NCI-H345 (cell line): Measurements from ENCODE around the gene KIAA1328.
"Not testable (repeated sequence)": the region's sequence is repeated elsewhere in the genome, so short reads cannot be mapped to it uniquely, and the experiment has no call there.

Source experiments
- DNase-seq: peaks from one replicate; lab custom pipeline; 2025; lab: John Stamatoyannopoulos, UW

KIAA1328 gene

GRCh38 chr18:36828630-36829361 is at the start of gene KIAA1328, which contains the start of gene TPGS2:
KIAA1328 (plus strand) TSS chr18:36829127; CDS start chr18:36829139, 12 bp downstream.
TPGS2 (minus strand) TSS chr18:36829002; CDS start chr18:36828767, 235 bp downstream.
- peak; percentile 93 for DNase-seq

- no peak for DNase-seq
Observed at GRCh38 chr18:36780748-36781147, 48.2 kb upstream of the KIAA1328 start.

DNA sequence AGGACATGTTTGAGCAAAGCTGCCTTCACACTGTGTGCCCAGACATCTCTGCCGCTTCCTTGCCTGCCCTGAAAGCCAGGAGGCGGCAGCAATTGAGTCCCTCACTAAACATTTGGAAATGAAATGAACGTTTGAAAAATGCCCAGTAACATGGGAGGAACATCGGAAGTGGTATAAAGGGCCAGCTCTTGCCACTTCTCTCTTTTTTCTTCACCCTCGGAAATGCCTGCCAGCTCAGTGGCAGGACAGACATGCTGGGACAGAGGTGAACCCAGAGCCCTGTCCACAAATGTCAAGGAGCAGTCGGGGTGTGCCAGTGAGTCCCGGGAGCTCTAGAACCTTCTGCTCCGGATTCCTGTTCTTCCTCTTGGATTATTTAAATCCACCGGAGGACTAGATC is 46.2 kb upstream of the KIAA1328 start:
- no peak for DNase-seq

DNA sequence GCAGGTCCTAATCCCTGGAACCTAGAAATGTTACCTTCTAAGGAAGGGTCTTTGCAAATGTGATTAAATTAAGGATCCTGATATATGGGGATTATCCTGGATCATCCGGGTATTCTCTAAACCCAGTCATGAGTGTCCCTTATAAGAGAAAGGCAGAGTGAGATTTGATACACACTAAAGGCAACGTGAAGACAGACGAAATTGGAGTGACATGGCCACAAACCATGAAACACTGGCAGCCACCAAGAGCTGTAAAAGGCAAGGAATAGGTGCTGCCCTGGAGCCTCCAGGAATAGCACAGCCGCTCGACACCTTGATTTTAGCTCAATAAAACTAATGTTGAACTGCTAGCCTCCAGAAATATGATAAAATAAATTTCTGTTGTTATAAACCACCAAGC is 45.1 kb upstream of the KIAA1328 start:
- DNase-seq = no peak

- no peak for DNase-seq
Observed at GRCh38 chr18:36786686-36787085, 42.2 kb upstream of the KIAA1328 start.

DNA sequence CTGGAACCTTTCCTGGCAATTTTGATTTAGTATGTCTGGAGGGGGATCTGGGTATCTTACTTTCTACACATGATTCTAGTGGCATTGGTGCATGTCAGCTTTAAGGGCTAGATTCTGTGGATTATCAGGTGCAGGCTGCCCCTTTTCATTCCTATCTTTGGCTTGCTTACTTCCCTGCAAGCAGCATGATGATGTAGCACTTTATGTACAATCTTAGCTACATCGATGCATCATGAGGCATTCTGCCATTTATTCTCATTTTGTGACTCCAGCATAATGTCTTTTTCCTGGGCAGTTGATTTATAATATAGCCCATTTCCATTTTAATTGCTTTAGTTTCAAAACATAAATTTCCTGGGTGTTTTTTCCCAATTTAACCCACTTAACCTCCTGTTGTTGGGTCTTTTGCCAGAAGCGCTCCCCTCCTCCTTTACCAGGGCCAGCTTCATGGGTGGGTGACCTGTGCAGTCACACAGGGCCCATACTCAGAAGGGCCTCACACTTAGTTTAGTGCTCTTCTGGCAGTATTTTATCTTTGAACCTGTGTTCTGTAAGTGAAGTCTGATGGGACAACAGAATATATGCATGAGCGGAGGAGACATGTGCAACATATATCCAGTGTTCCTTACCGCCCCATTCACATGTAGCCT is 36.2 kb upstream of the KIAA1328 start:
- no peak for DNase-seq

DNA sequence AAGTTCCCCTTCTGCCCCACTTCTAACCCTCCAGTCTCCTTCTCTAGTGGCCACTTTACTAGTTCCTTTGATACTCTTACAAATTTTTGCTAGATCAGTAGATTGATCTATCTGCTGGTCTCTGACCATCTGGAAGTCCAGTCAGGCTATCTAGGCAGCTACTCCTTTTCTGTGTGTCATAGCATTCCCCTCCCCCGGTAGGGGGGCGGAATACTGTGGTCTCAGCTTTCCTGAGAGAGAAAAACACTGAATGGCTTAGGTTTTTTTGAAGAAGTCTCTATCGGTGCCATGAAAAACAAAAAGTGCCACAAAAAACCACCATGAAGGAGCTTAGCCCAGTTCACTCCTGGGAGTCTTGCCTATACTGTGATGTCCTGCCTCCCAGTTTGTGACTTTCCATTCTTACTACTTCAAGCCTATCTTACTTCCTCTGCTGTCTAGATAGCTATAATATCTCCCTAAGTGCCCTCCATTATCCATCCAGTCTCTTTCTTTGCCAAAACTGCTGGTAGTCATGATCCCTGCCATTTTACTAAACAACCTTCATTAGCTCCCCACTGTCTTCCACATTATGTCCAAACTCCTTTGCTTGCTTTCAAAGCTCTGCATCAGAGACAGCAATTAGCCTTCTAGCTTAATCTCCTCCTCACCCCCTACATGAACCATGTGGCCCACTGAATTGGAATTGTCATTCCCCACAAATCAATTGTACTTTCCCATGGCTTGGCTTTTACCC is 30.0 kb upstream of the KIAA1328 start:
- DNase-seq = no peak

DNA sequence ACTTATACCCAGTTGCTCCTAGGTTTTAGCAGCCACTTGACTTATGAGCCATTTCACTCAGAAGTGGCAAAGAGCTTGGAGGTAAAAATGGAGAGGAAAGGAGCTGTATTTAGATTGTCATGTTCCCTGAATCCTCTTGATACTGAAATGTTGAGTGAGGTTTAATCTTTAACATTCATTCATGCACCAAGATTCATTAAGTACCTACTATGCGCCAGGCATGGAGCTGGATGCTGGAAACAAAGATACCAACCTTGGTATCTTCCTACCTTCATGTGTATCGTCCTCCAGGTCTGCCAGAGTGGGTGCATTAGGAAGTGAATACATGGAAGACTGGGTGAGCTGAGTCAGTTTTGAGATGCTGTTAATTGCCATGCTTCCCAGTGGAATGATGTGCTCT is 23.8 kb upstream of the KIAA1328 start:
- no peak for DNase-seq

DNA sequence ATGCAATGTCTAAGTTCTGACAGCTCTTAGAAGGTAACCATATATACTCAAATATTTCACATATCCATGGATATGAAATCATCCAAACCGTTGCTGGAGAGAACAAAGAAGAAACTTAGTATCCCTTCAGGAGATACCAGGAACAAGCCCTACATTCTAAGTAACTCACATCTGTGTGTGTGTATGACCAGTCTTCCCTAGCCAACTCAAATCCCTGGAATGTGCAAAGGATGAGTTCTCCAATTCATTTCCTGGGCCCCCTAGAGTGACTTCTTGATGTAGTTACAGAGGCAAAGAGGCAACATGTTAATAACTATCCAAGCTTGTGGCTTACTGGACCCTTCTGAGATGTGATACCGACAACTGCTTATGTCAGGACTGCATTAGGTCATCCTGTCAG is 20.2 kb upstream of the KIAA1328 start:
- no peak for DNase-seq

DNA sequence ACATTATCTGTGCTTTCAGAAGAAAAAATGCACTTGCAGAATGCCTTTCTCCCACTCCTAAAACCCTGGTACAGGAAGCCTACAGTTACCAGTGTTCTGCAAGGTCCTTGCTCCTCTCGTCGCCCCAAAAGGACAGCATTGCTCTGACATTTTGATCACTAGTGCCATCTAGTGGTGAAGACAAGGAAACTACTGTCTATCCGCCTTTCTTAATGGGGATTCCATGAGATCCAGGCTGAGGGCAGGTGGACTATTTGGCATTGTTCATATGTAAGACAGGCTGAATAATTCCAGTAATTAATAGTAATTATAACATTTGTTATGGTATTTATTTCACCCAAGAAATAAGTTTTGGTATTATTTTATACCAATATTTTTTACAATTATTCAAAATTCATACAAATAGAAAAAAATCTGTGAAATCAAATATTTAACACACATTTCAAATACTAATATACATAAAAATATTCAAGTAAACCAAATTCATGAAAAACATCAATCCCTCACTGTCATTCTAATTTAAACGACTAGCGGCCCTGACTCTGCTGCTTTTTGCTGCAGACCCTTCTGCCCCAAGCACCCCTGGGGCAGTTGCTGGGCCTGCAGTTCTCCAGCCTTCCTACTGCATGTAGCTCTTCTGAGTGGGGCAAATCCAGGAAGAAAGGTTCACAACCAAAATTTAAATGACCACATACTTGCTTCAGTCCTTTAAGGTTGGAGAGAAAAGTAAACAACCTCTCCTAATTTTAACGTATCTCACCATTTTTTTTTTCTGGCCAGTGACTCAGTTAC is 19.1 kb upstream of the KIAA1328 start:
- peak; percentile 69 for DNase-seq

DNA sequence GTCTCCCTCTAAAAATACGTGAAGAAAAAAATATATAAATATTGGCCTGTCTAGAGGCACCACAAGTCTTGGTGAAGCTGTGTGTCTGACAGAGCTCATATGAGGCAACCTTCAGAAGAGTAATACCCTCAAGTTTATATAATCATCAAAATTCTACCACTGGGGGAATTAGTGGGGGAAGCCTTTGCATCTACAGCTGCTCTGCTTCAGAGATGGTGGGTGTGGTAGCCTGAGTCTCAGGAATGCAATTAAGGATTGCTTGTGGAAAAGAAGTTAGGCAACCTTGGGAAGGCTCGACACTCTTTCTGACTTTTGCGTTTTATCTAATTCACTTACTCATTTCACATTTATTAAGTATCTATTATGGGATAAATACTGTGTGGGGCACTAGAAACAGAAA is 17.5 kb upstream of the KIAA1328 start:
- DNase-seq = no peak

GRCh38 chr18:36811955-36812354 is 17.0 kb upstream of the KIAA1328 start:
- no peak for DNase-seq

DNA sequence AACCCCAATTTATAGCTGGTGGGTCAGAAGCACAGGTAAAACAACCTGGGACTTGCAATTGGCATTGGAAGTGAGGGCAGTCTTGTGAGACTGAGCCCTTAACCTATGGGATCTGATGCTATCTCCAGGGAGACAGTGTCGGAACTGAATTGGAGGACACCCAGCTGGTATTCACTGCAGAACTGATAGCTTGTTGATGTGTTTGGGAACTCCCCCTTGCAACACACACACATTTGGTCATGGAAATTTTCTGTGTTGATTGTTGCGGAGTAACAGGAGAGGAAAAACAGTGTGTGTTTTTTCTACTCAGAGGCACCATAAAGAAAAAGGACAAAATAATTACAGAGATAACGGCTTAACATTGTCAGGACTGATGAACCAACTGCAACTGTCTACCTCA is 16.2 kb upstream of the KIAA1328 start:
- DNase-seq = no peak

DNA sequence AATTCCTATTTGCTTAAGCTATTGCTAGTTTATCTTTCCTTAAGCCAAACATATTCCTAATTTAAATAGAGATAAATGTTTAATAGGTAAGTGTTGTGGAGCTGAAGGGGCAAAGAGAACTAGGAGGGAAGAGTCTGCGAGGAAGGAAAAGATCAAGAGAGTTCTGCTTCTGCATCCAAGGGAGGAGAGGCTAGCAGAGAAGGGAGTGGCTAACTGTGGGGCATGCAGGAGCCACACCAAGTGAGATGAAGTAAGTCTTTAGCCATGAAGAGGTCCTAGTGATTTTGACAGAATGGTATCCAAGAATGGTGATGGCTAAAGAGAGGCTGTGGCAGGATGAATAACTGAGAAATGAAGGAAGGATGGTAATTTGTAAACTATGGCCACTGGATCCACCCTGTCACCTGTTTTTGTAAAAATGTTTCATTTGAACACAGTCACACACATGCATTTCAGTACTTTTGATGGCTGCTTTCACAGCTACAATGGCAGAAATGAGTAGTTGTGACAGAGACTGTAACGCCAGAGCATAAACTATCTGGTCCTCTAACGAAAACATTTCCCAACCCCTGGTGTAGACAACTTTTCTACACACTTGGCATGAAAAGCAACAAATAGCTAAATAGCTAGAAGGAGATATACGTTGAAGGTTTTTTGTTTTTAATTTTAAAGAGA is 15.7 kb upstream of the KIAA1328 start:
- DNase-seq = no peak

GRCh38 chr18:36813824-36814223 is 15.1 kb upstream of the KIAA1328 start:
- no peak for DNase-seq

DNA sequence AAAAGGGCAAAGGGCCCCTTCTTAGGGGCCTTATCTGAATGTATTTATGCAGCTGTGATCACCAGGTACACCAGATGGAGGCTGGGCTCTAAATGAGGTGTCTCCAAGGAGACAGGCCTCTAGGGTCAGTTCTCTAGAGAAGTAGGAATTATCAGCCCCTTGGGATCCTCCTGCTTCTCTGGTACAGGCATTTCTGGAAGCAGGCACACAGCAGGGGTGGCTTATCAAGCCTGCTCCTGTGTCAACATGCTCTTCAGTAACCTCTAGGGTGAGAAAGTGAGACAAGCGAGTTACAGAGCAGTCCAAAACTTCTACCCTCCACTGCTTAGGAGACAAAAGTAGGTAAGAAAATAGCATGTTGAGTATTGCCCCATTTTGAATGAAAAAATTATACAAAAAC is 13.9 kb upstream of the KIAA1328 start:
- DNase-seq = no peak

DNA sequence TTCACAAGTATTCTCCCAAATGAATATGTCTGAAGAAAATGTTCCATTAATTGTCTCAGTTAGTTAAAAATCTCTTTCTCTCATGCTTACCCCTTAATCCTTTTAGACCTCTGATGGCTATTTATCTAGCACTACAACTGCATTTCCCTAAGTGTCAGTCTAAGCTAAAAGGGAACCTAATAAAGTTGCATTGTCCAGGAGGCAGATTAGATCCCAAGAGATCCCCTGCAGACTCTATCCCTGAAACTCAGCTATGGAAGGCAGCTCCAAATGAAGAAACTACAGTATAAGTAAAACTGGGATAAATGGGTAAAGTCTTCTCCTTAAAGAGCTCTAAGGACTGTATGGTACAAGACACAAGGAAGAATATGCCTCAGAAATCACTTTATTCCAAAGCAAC is 12.8 kb upstream of the KIAA1328 start:
- not testable (repeated sequence) for DNase-seq

GRCh38 chr18:36817039-36817438 is 11.9 kb upstream of the KIAA1328 start:
- no peak for DNase-seq

- DNase-seq = no peak
Observed at GRCh38 chr18:36818652-36819051, 10.3 kb upstream of the KIAA1328 start.

DNA sequence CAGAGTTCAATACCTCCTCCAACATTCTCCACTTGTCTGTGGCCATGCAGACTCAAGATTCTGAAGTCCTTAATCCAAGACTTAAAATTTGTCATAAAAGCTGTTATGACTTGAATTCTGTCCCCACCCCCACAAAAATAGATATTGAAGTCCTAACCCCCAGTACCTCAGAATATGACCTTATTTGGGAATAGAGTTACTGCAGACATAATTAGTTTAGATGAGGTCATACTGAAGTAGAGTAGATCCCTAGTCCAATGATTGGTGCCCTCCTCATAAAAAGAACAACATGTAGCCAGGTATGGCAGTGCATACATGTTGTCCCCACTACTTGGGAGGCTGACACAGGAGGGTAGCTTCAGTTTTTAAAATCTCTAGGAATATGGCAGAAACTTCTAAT is 9.3 kb upstream of the KIAA1328 start:
- no peak for DNase-seq

DNA sequence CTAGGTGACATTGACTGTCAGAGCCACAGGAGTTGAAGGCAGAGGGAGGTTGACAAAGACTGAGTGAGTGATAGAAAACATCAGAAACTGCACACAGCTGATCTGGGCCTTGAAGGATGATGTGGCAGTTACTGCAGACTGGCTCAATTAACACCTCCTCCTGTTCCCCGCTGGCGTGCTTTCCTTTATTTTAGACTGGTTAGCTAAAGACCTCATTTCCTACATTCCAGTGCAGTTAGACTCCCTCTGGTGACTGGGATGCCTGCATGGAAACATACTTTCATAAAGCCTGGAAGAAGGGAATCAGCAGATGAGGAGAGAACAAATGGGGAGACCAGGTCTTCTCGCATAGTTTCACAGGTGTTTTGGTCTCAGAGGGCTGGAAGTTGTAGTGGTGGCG is 7.2 kb upstream of the KIAA1328 start:
- no peak for DNase-seq

- DNase-seq = no peak
Observed at GRCh38 chr18:36825526-36825925, 3.4 kb upstream of the KIAA1328 start.
